Kidney (tissue), 14 donors: ENCODE data around the gene TTLL9. TPM values are rescaled to one million over a fixed set of nuclear protein-coding genes. Genes with fewer than 3 reads are reported as not detected.
"Not testable (repeated sequence)": the region's sequence is repeated elsewhere in the genome, so short reads cannot be mapped to it uniquely, and the experiment has no call there.

Experiments used
- DNase-seq, 5 donors: peaks; one replicate each; pipeline ENCODE4 v3.0.0-alpha.2; 2013 to 2020
- FAIRE-seq: peaks from 2 replicates; lab custom pipeline; 2012; peaks lifted over from hg19 to GRCh38; lab: Jason Lieb, UNC
- H3K27ac ChIP-seq, 2 donors: one replicate each; pipeline ENCODE4 v1.7.0; 2013; ENCODE audit warnings: low read depth in 2 of 2, low read length in 2 of 2, inconsistent platforms in 1 of 2
- H3K27me3 ChIP-seq: one replicate; pipeline ENCODE4 v1.7.1; 2013; ENCODE audit warnings: low read length, inconsistent platforms; ENCODE audit not compliant: control insufficient read depth, insufficient read depth
- H3K36me3 ChIP-seq, 3 donors: one replicate each; pipeline versions ENCODE4 v1.7.0 to v1.7.1; 2013; ENCODE audit warnings: low read length in 3 of 3, control low read depth in 1 of 3, inconsistent platforms in 1 of 3; ENCODE audit not compliant: insufficient read depth in 3 of 3, control insufficient read depth in 2 of 3
- H3K4me1 ChIP-seq, 3 donors: one replicate each; pipeline versions ENCODE4 v1.7.0 to v1.7.1; 2013; ENCODE audit warnings: low read length in 3 of 3, inconsistent platforms in 1 of 3, low read depth in 1 of 3; ENCODE audit not compliant: control insufficient read depth in 2 of 3, insufficient read depth in 2 of 3
- H3K4me3 ChIP-seq, 3 donors: one replicate each; pipeline versions ENCODE4 v1.7.0 to v1.8.1; 2013; ENCODE audit warnings: low read length in 3 of 3, control low read depth in 1 of 3, inconsistent platforms in 1 of 3
- H3K9ac ChIP-seq, 3 donors: one replicate each; pipeline versions ENCODE4 v1.7.0 to v1.7.1; 2013; ENCODE audit warnings: low read length in 3 of 3, control low read depth in 1 of 3, inconsistent platforms in 1 of 3
- H3K9me3 ChIP-seq, 3 donors: one replicate each; pipeline versions ENCODE4 v1.7.0 to v1.7.1; 2013; ENCODE audit warnings: low read length in 3 of 3, control low read depth in 1 of 3, inconsistent platforms in 1 of 3; ENCODE audit not compliant: control insufficient read depth in 2 of 3, insufficient read depth in 1 of 3
- intact Hi-C: fragments of 100-400 bp; cut with DNase I; formaldehyde crosslinking; loops from one replicate; pipeline ENCODE4 v1.11.1; 2022
- polyA plus RNA-seq: library from polyadenylated mRNA; stranded (reverse); fragments of 350-450 nt; fragmentation: Illumina TruSeq; extraction: RNeasy Lipid Tissue Mini Kit (QIAGEN cat#74804); gene quantifications from one replicate; pipeline ENCODE4 v1.2.3, GENCODE V29; 2014; ENCODE audit warnings: low read depth, low replicate concordance; ENCODE audit not compliant: insufficient read depth
- total RNA-seq: library from RNA; stranded (reverse); fragmentation: NEBNext Ultra II Directional; extraction: Animal tissue kit (Norgen Biotek cat#: 25700); gene quantifications from one replicate; pipeline ENCODE4 v1.2.1, GENCODE V29; 2021
- TF ChIP-seq, protein P1 (sequence below): IDR thresholded peaks from 3 replicates; pipeline ENCODE4 v1.5.1; 2012; ENCODE audit warnings: mild to moderate bottlenecking, moderate library complexity, borderline replicate concordance; ENCODE audit not compliant: insufficient read depth; ENCODE audit errors: extremely low read depth
- donor health status: control.
- donor health status: control.
- donor health status: control.
- donor health status: control.
- donor health status: control.
- donor health status: DM: yes; HTN: yes; CAD: no.
- donor health status: Normal renal cell carcinoma (clear cell type).

The TTLL9 gene
- total and polyA plus RNA-seq, 2 donors from 2014 or later, result 0.82 to 1.9 TPM

DNA sequence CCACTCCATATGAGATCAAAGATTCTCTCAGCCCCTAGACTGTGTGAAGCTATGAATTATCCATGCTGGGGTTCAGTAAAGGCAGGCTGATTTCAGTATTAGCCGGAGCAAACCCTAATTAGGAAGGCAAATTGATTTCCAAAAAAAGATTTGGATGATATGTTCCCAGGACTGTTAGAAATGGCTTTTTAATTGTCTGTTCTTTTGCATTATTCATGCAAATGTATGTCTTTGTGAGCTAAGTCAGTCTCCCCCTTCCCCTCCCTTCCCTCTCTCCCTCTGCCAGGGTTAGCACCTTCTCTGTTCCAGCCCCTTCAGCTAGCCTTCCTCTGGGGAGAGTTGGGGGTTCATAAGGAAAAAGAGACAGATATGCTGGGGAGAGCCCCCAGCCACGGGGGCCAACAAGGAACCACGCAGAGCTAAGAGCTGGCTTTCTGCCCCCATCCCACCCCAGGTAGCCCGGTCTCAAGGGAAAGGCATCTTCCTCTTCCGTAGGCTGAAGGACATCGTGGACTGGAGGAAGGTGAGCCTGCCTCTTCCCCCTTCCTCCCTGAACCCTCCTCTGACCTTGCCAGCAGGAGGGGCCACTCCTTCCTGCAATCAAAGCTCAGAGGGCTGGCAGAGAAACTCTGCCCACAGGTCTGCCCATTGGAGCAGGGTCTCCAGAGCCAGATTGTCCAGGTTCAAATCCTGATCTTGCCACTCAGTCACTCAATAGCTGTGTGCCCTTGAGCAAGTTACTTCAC is 49.1 kb downstream of the TTLL9 start:
- intact Hi-C loops, result no loop called here
- TF ChIP-seq, protein P1, sequence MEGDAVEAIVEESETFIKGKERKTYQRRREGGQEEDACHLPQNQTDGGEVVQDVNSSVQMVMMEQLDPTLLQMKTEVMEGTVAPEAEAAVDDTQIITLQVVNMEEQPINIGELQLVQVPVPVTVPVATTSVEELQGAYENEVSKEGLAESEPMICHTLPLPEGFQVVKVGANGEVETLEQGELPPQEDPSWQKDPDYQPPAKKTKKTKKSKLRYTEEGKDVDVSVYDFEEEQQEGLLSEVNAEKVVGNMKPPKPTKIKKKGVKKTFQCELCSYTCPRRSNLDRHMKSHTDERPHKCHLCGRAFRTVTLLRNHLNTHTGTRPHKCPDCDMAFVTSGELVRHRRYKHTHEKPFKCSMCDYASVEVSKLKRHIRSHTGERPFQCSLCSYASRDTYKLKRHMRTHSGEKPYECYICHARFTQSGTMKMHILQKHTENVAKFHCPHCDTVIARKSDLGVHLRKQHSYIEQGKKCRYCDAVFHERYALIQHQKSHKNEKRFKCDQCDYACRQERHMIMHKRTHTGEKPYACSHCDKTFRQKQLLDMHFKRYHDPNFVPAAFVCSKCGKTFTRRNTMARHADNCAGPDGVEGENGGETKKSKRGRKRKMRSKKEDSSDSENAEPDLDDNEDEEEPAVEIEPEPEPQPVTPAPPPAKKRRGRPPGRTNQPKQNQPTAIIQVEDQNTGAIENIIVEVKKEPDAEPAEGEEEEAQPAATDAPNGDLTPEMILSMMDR, result no peak
- H3K27me3 ChIP-seq, result no peaks in the 10 kb centered on the region
- no peak overlapping the region for H3K4me3 ChIP-seq
- no peaks in the 10 kb centered on the region for H3K4me1 ChIP-seq
- no peaks in the 10 kb centered on the region for H3K9me3 ChIP-seq
- no peaks in the 10 kb centered on the region for H3K36me3 ChIP-seq
- no peak overlapping the region for H3K9ac ChIP-seq
- H3K27ac ChIP-seq, result no peak overlapping the region
- DNase-seq, result no peak
- FAIRE-seq, result no peak

DNA sequence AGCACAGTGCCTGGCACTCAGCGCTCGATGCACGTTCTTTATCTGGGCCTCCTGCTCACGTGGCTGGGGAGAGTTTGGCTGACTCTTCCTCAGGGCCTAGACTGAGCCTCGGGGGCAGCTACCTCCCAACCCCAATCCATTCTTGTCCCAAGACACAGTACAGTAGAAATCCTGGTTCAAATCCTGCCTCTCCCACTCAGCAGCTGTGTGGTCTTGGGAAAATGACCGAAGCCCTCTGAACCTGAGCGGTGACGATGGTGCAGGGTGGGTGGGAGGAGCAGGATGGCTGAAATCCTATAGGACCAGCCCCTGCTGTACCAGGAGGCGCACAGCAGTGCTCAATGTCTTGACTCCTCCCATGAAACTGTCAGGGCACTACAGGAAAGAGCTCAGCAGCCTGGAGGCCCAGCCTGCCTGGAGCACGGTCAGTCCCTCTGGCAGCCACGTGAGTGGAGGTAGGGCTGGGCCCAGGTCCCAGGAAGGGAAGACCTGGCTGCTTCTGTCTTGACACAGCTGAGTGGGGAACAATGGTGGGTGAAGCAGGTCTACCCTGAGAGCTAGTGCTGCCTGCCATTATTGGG is 49.9 kb downstream of the TTLL9 start:
- no peak overlapping the region for H3K4me3 ChIP-seq
- no peaks in the 10 kb centered on the region for H3K4me1 ChIP-seq
- FAIRE-seq, result no peak

DNA sequence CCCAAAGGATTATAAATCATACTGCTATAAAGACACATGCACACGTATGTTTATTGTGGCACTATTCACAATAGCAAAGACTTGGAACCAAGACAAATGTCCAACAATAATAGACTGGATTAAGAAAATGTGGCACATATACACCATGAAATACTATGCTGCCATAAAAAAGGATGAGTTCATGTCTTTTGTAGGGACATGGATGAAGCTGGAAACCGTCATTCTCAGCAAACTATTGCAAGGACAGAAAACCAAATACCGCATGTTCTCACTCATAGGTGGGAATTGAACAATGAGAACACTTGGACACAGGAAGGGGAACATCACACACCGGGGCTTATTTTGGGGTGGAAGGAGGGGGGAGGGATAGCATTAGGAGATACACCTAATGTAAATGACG is 51.0 kb downstream of the TTLL9 start:
- H3K9me3 ChIP-seq, H3K4me3 ChIP-seq, intact Hi-C loops, FAIRE-seq, H3K27me3 ChIP-seq, DNase-seq, H3K36me3 ChIP-seq, H3K9ac ChIP-seq, H3K27ac ChIP-seq, H3K4me1 ChIP-seq: not testable (repeated sequence)

More for the DNA sequence above, 49.9 kb downstream of the TTLL9 start:
- Histone ChIP-seq H3K36me3 (no peaks in the 10 kb centered on the region), H3K27ac (no peak overlapping the region), H3K9me3 (no peaks in the 10 kb centered on the region), H3K9ac (no peak overlapping the region), H3K27me3 (no peaks in the 10 kb centered on the region)
- TF ChIP-seq, protein P1, result no peak
- intact Hi-C loops, result no loop called here
- no peak for DNase-seq

DNA sequence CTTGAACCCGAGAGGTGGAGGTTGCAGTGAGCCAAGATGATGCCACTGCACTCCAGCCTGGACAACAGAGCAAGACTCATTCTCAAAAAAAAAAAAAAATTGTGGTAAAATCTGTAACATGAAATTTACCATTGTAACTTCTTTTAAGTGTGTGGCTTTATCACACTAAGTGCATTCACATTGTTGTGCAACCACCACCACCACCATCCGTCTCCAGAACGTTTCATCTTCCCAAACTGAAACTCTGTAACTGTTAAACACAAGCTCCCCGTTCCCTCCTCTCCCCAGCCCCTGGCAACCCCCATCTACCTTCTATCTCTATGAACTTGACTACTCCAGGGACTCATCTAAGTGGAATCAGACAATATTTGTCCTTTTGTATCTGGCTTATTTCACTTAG is 51.7 kb downstream of the TTLL9 start:
- no peak overlapping the region for H3K4me3 ChIP-seq
- intact Hi-C loops, result no loop called here
- H3K9ac ChIP-seq, result no peak overlapping the region
- no peaks in the 10 kb centered on the region for H3K4me1 ChIP-seq
- no peaks in the 10 kb centered on the region for H3K36me3 ChIP-seq
- no peaks in the 10 kb centered on the region for H3K27me3 ChIP-seq
- H3K9me3 ChIP-seq, result no peaks in the 10 kb centered on the region
- no peak for FAIRE-seq
- H3K27ac ChIP-seq, result no peak overlapping the region
- TF ChIP-seq, protein P1, result no peak
- no peak for DNase-seq
